Right lobe of liver (tissue), 6 donors: ENCODE results near the gene CNTN5. TPM values are rescaled to one million over a fixed set of nuclear protein-coding genes. Genes with fewer than 3 reads are reported as not detected.

Source experiments
- ATAC-seq, 4 donors: fragments of 200-7000 bp; cut with Tn5 transposase; one replicate each; pipeline ENCODE4 v1.9.1; 2020; ENCODE audit warnings: mild to moderate bottlenecking in 4 of 4, moderate library complexity in 4 of 4
- DNase-seq, 3 donors: peaks; one replicate each; pipeline ENCODE4 v3.0.0-alpha.2; 2020
- H3K27ac ChIP-seq, 3 donors: fragments of 200-600 bp; one replicate each; pipeline ENCODE4 v1.8.0; 2022
- H3K27me3 ChIP-seq, 2 donors: fragments of 200-600 bp; one replicate each; pipeline ENCODE4 v1.8.0; 2022
- H3K36me3 ChIP-seq, 4 donors: fragments of 200-600 bp; sonication (generic) in 1 of 4; one replicate each; pipeline versions ENCODE4 v1.5.1 to v1.8.0; 2017 to 2022; ENCODE audit warnings: control low read depth in 1 of 4
- H3K4me1 ChIP-seq, 4 donors: fragments of 200-600 bp; sonication (generic) in 1 of 4; one replicate each; pipeline versions ENCODE4 v1.5.1 to v1.8.0; 2017 to 2022; ENCODE audit warnings: control low read depth in 1 of 4
- H3K4me3 ChIP-seq, 3 donors: fragments of 200-600 bp; one replicate each; pipeline ENCODE4 v1.8.0; 2022
- H3K9me3 ChIP-seq, 4 donors: fragments of 200-600 bp; sonication (generic) in 1 of 4; one replicate each; pipeline versions ENCODE4 v1.5.1 to v1.8.0; 2017 to 2022; ENCODE audit warnings: control low read depth in 1 of 4
- CTCF ChIP-seq, 4 donors: fragments of 200-600 bp in 3 of 4; fragments of 450-650 bp in 1 of 4; IDR thresholded peaks; one replicate each; pipeline versions ENCODE4 v1.5.1 to v1.8.0; 2016 to 2022; ENCODE audit warnings: antibody characterized with exemption in 4 of 4, mild to moderate bottlenecking in 2 of 4
- POLR2A ChIP-seq: fragments of 450-650 bp; IDR thresholded peaks from one replicate; pipeline ENCODE4 v1.6.1; 2017; ENCODE audit warnings: antibody characterized with exemption, mild to moderate bottlenecking
- WGBS: methylation state at CpG from one replicate; pipeline ENCODE4 v1.1.6; 2018; ENCODE audit warnings: low coverage, low lambda C conversion rate; ENCODE audit not compliant: insufficient coverage; ENCODE audit errors: missing lambda C conversion rate; 5-methylcytosine and 5-hydroxymethylcytosine counted together
- intact Hi-C, 2 donors: fragments of 100-400 bp; cut with DNase I; formaldehyde crosslinking; loops; one replicate each; pipeline versions ENCODE4 v1.11.2 to v1.14.1; 2022
- total RNA-seq, 6 experiments: library from RNA; depleted of rRNA in 2 of 6; stranded (reverse); fragments of >200 nt in 2 of 6; fragmentation: NEBNext Ultra II Directional in 3 of 6; extraction: Animal tissue kit (Norgen Biotek cat#: 25700) in 3 of 6; gene quantifications; one replicate each; pipeline versions ENCODE4 v1.1.0 to v1.2.4, GENCODE V29; 2016 to 2023
- donor health status: DM: no; HTN: yes; CAD: no.
- donor health status: DM: no; HTN: no; CAD: no.
- donor health status: DM: no; HTN: no; CAD: no.
- donor health status: DM: no; HTN: yes; CAD: no.
- donor health status: DM: no; HTN: yes; CAD: no.

Gene CNTN5
- total RNA-seq, 6 experiments from 2014 or later = 0.13 to 0.19 TPM; not detected in 4

GRCh38 chr11:100094121-100094865 is 1073.5 kb downstream of the CNTN5 start:
- no peaks in the 10 kb centered on the region for H3K9me3 ChIP-seq
- 42% methylated on average over 4 of the region's 4 CpGs for WGBS
- no peaks in the 10 kb centered on the region for H3K27me3 ChIP-seq
- no peak overlapping the region for H3K27ac ChIP-seq
- ATAC-seq (no peak), DNase-seq (no peak)
- no peaks in the 10 kb centered on the region for H3K4me1 ChIP-seq
- H3K36me3 ChIP-seq = no peaks in the 10 kb centered on the region
- intact Hi-C loops = no loop called here
- TF ChIP-seq POLR2A (no peak), CTCF (IDR thresholded peaks at IDR 0.05) (no peak)
- H3K4me3 ChIP-seq = no peak overlapping the region

- TF ChIP-seq CTCF (IDR thresholded peaks at IDR 0.05) (no peak), POLR2A (no peak)
- WGBS = 36% methylated on average over 3 of the region's 3 CpGs
- no peak for DNase-seq
Measured at GRCh38 chr11:100095809-100096208, 1075.1 kb downstream of the CNTN5 start.

GRCh38 chr11:100098560-100098959 is 1077.8 kb downstream of the CNTN5 start:
- no peak for DNase-seq
- Histone ChIP-seq H3K9me3 (no peaks in the 10 kb centered on the region), H3K4me3 (no peak overlapping the region), H3K27me3 (no peaks in the 10 kb centered on the region), H3K27ac (no peak overlapping the region), H3K4me1 (no peaks in the 10 kb centered on the region), H3K36me3 (no peaks in the 10 kb centered on the region)
- intact Hi-C loops = no loop called here
- TF ChIP-seq CTCF (IDR thresholded peaks at IDR 0.05) (no peak), POLR2A (no peak)
- 52% methylated on average over 3 of the region's 3 CpGs for WGBS
- ATAC-seq = no peak

More at GRCh38 chr11:100095809-100096208, 1075.1 kb downstream of the CNTN5 start:
- ATAC-seq = no peak
- Histone ChIP-seq H3K27ac (no peak overlapping the region), H3K9me3 (no peaks in the 10 kb centered on the region), H3K27me3 (no peaks in the 10 kb centered on the region), H3K36me3 (no peaks in the 10 kb centered on the region), H3K4me3 (no peak overlapping the region), H3K4me1 (no peaks in the 10 kb centered on the region)
- intact Hi-C loops = no loop called here

GRCh38 chr11:100105255-100105981 is 1084.7 kb downstream of the CNTN5 start:
- DNase-seq (no peak), ATAC-seq (no peak)
- WGBS = 48% methylated on average over 2 of the region's 4 CpGs
- Histone ChIP-seq H3K4me3 (no peak overlapping the region), H3K36me3 (no peaks in the 10 kb centered on the region), H3K27ac (no peak overlapping the region), H3K9me3 (no peaks in the 10 kb centered on the region), H3K4me1 (no peaks in the 10 kb centered on the region), H3K27me3 (no peaks in the 10 kb centered on the region)
- TF ChIP-seq CTCF (IDR thresholded peaks at IDR 0.05) (no peak), POLR2A (no peak)
- intact Hi-C loops = no loop called here
